Activated T-helper 2 cell treated with anti-CD3 and anti-CD28 coated beads, Interferon-gamma antibody, Interleukin-2, Interleukin-4, amounts not matched to agents 10 μg/mL and 5 μg/mL and 100 μg/mL, durations not matched to agents 14 hours and 24 hours and 36 hours (primary cell): ENCODE data around the gene IFNK. TPM values are rescaled to one million over a fixed set of nuclear protein-coding genes. Genes with fewer than 3 reads are reported as not detected.
"Not testable (repeated sequence)": the region's sequence is repeated elsewhere in the genome, so short reads cannot be mapped to it uniquely, and the experiment has no call there.

Source experiments
- DNase-seq: peaks from one replicate; pipeline ENCODE4 v3.0.0; 2021; ENCODE audit warnings: low spot score
- H3K27ac Mint-ChIP-seq: one replicate; pipeline ENCODE4 v1.8.0; 2021; ENCODE audit warnings: mixed read lengths
- H3K27me3 Mint-ChIP-seq: one replicate; pipeline ENCODE4 v1.8.0; 2021; ENCODE audit warnings: low read depth, mixed read lengths
- H3K36me3 Mint-ChIP-seq: one replicate; pipeline ENCODE4 v1.8.0; 2021; ENCODE audit warnings: low read depth, mixed read lengths
- H3K4me1 Mint-ChIP-seq: one replicate; pipeline ENCODE4 v1.8.0; 2021; ENCODE audit warnings: low read depth, mixed read lengths
- H3K4me3 Mint-ChIP-seq: one replicate; pipeline ENCODE4 v1.8.0; 2021; ENCODE audit warnings: low read depth, mild to moderate bottlenecking, moderate library complexity, mixed read lengths
- H3K9me3 Mint-ChIP-seq: one replicate; pipeline ENCODE4 v1.8.0; 2021; ENCODE audit warnings: mixed read lengths
- intact Hi-C: fragments of 100-400 bp; cut with micrococcal nuclease; formaldehyde crosslinking; loops from one replicate; pipeline ENCODE4 v1.15.1; 2023
- total RNA-seq: library from RNA; stranded (reverse); gene quantifications from 2 replicates; pipeline ENCODE4 v1.2.3, GENCODE V29; 2022

The IFNK gene
- total RNA-seq, 1 donor from 2014 or later = not detected

DNA sequence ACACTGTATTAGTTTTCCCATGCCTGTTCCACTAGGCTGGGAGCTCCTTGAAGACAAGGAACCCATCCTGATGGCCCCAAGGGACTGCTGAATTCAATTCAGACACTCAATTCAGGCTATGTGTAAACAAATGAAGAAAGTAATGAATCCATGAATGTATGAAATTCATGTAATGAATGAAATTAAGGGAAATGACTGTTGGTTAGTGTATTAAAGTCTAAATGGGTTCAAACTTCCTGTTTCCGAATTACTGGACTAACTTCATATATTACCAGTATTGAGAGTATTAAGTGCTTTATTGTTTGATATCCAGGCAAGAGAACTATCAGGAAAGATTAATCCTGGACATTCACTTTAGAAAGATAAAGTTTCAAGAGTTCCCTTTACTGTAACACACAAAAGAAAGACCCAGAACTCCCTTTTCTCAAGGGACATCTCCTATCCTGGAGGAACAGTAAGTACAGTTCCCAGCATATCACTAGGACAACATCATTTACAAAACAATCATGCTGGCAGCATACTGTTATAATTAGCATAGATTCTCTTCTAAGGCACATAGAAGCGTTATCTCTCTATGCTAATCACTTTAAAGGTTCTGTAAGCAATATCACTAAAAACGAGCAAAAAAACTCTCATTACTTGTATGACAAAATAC, 28.5 kb upstream of the IFNK start:
- peaks cover 8% of the 10 kb centered on the region for H3K4me1 Mint-ChIP-seq
- H3K27me3 Mint-ChIP-seq = no peaks in the 10 kb centered on the region
- DNase-seq = no peak
- peaks cover 4% of the 10 kb centered on the region for H3K9me3 Mint-ChIP-seq
- H3K4me3 Mint-ChIP-seq = no peak overlapping the region
- intact Hi-C loops = no loop called here
- H3K27ac Mint-ChIP-seq = no peak overlapping the region
- H3K36me3 Mint-ChIP-seq = no peaks in the 10 kb centered on the region

DNA sequence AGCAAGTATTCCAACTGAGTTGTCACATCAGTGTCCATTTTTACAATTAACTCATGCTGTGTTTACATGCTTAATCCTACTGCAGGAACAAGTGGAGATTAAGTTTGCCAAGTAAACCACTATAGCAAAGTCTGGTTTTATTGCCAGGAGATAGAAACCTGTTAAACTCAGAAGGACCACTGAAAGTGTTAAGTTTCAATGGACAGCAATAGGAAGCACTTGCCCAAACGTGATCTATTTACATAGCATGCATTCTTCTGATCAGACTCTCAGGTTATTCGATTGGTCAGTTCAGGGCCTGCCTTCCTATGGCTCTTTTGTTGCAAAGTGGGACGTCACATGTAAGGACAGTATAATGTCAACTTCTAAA, 28.0 kb upstream of the IFNK start:
- no peaks in the 10 kb centered on the region for H3K27me3 Mint-ChIP-seq
- H3K27ac Mint-ChIP-seq = no peak overlapping the region
- intact Hi-C loops = no loop called here
- H3K4me1 Mint-ChIP-seq = peaks cover 8% of the 10 kb centered on the region
- H3K36me3 Mint-ChIP-seq = no peaks in the 10 kb centered on the region
- DNase-seq = no peak
- peaks cover 4% of the 10 kb centered on the region for H3K9me3 Mint-ChIP-seq
- H3K4me3 Mint-ChIP-seq = no peak overlapping the region

DNA sequence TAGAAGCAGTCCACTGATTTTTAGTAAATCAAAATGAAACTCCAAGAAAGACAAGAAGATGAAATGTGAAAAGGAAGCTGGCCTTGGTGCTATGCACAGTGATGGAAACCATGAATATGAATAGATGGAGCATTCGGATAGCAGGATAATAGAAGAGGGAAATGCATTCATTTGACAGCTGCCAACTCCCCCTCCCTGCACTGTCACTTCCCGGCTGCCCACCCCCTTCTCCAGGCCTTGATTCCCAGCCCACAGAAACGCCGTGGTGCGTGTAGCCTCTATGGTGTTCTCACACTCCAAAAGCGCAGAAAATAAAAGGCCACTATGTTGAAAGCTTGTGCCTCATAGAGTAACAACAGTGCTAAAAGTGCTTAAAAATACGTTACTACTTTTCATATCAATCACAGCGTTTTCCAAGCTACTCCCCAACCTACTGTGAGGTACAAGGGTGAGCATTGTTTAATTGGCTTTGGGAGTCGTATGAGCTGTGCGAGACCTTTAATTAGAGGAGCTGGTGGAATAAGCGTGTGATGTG, 26.1 kb upstream of the IFNK start:
- intact Hi-C loops = loop anchor here (2.0 kb wide), 1 partner anchor 75 kb away; the partner anchor contains the start of gene C9orf72

DNA sequence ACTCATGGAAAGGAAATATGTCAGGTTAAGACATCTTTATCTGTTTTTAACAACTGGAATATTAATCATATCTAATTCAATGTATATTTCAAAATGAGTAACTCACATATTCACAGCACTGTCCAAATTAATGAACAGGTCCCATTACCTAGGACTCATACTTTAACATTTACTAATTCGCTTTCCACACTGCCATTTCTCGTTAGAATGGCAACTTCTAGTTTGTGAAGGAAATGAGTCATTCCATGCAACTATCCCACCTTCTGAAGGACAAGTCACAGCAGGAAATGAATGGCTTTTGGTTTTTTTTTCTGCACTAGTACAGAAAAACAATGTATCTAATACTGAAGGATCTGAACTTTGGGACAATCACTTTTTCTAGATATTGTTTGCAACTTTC, 24.6 kb upstream of the IFNK start:
- no peak for DNase-seq
- Mint-ChIP-seq H3K4me3 (no peak overlapping the region), H3K27ac (peak overlapping the region; percentile 5), H3K27me3 (no peaks in the 10 kb centered on the region), H3K4me1 (peaks cover 15% of the 10 kb centered on the region), H3K9me3 (no peaks in the 10 kb centered on the region), H3K36me3 (no peaks in the 10 kb centered on the region)
- intact Hi-C loops = loop anchor here (1.0 to 2.0 kb wide), 3 partner anchors 29 to 134 kb away; partner anchors contain the start of gene C9orf72

More for the DNA sequence above, 26.1 kb upstream of the IFNK start:
- Mint-ChIP-seq H3K4me3 (no peak overlapping the region), H3K9me3 (peaks cover 4% of the 10 kb centered on the region), H3K27me3 (no peaks in the 10 kb centered on the region), H3K4me1 (peaks cover 11% of the 10 kb centered on the region), H3K36me3 (no peaks in the 10 kb centered on the region), H3K27ac (no peak overlapping the region)
- no peak for DNase-seq

DNA sequence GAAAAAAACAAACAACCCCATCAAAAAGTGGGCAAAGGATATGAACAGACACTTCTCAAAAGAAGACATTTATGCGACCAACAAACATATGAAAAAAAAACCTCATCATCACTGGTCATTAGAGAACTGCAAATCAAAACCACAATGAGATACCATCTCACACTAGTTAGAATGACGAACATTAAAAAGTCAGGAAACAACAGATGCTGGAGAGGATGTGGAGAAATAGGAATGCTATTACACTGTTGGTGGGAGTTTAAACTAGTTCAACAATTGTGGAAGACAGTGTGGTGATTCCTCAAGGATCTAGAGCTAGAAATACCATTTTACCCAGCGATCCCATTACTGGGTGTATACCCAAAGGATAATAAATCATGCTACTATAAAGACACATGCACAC, 23.2 kb upstream of the IFNK start:
- intact Hi-C loops, H3K4me3 Mint-ChIP-seq, DNase-seq, H3K27ac Mint-ChIP-seq, H3K9me3 Mint-ChIP-seq, H3K27me3 Mint-ChIP-seq, H3K36me3 Mint-ChIP-seq: not testable (repeated sequence)
- peaks cover 17% of the 10 kb centered on the region for H3K4me1 Mint-ChIP-seq

DNA sequence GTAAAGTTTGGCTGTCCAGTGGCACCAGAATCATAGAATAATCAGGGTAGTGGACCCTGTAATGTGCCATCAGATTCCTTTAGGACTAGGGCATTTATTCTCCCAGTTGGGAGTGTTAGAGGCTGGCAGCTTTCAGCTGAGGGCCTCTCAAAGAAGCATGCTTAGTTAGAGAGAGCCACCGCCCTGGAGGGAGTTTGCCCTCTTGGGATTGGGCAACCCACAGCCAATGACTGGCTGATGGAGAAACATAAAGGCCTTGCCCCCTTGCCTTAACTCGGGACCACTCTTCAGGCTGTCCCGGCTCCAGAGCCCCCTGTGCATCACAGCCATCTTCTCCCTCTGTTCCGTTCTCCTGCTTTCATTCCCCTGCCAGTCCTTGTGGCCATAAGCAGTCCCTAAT, 20.5 kb upstream of the IFNK start:
- peaks cover 17% of the 10 kb centered on the region for H3K4me1 Mint-ChIP-seq
- no peaks in the 10 kb centered on the region for H3K9me3 Mint-ChIP-seq
- H3K4me3 Mint-ChIP-seq = no peak overlapping the region
- intact Hi-C loops = loop anchor here (2.0 kb wide), 1 partner anchor 21 kb away; the partner anchor contains the start of gene IFNK
- H3K36me3 Mint-ChIP-seq = no peaks in the 10 kb centered on the region
- no peak overlapping the region for H3K27ac Mint-ChIP-seq
- no peaks in the 10 kb centered on the region for H3K27me3 Mint-ChIP-seq
- DNase-seq = no peak

DNA sequence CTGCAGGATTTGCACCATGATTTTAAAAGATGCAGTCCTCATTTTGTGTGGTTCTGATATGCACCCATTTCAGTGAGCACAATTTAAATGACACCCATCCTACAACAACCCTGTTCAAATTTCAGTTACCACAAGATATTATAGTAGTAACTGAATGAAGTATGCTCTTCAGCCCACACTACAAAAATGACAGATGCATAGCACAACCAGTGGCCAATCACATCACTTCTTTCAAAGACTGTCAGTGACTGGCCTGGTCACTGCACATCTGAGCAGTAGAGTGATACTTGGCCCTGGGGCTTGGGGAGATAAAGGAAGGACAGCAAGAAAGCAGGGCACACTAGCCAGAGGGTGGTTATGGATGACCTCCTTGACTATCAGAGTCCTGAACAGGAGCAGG, 19.8 kb upstream of the IFNK start:
- Mint-ChIP-seq H3K36me3 (no peaks in the 10 kb centered on the region), H3K4me3 (no peak overlapping the region), H3K4me1 (peaks cover 15% of the 10 kb centered on the region), H3K9me3 (no peaks in the 10 kb centered on the region), H3K27ac (no peak overlapping the region), H3K27me3 (no peaks in the 10 kb centered on the region)
- intact Hi-C loops = loop anchor here (2.0 kb wide), 1 partner anchor 21 kb away; the partner anchor contains the start of gene IFNK
- no peak for DNase-seq

DNA sequence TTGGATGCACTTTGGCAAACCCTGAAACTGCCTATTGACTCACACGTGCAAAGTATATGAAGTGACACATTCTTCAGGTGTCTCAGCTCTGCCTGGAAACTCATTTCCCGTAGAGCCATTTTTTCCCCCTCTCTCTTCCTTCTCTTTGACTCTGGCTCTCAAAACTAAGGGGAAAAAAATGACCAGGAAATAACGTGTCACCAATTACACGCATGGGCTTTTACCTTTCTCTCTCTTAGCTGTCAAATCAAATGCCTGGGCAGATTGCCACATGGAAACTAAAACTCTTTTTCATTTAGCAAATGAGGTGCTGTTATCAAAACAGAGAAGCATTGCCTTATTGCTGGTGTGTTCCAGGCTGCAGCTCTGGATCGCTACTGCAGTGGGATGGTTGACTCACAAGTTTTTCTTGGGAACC, 18.3 kb upstream of the IFNK start:
- intact Hi-C loops = loop anchor here (2.0 kb wide), 1 partner anchor 19 kb away; the partner anchor contains the start of gene IFNK
- peaks cover 9% of the 10 kb centered on the region for H3K4me1 Mint-ChIP-seq
- no peaks in the 10 kb centered on the region for H3K9me3 Mint-ChIP-seq
- DNase-seq = no peak
- H3K4me3 Mint-ChIP-seq = no peak overlapping the region
- peaks cover 1% of the 10 kb centered on the region for H3K27me3 Mint-ChIP-seq
- H3K27ac Mint-ChIP-seq = no peak overlapping the region
- H3K36me3 Mint-ChIP-seq = no peaks in the 10 kb centered on the region

DNA sequence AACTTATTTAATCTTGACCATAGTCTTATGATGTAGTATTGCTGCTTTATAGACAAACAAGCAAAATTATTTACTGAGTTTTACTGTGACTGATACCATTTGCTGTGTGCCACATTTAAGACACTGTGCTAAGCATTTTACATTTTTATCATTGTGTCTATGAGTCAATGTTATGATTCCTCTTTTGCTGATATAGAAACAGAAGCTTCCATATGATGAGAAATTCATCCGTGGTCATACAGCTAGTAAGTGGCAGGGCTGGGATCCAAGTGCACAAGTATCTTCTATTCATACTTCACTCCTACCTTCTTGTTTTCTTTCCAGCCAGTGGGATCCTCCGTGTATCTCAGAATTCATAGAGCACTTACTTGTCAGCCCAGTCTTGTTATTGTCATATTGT, 17.1 kb upstream of the IFNK start:
- no peaks in the 10 kb centered on the region for H3K9me3 Mint-ChIP-seq
- intact Hi-C loops = no loop called here
- no peak overlapping the region for H3K27ac Mint-ChIP-seq
- H3K4me3 Mint-ChIP-seq = no peak overlapping the region
- H3K4me1 Mint-ChIP-seq = peaks cover 6% of the 10 kb centered on the region
- H3K36me3 Mint-ChIP-seq = no peaks in the 10 kb centered on the region
- peaks cover 1% of the 10 kb centered on the region for H3K27me3 Mint-ChIP-seq
- no peak for DNase-seq

DNA sequence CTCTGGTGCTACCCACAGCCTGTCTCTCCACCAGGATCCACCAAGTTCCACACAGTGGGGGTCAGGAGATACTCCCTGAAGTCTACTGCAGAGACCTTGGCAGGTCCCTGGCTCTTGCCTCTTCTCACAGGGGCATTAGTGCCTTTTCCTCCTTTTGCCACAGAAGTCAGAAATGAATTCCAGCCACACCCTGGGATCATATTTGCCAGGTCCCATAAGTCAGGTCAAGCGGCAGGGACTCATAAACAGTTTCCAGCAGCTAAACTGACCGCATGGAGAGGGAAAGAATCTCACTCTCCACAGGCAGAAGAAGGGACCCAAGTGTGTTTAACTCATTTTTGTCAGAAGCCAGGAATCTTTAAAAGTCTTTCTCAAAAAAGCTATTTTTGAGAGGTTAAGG, 13.3 kb upstream of the IFNK start:
- H3K36me3 Mint-ChIP-seq = no peaks in the 10 kb centered on the region
- H3K9me3 Mint-ChIP-seq = no peaks in the 10 kb centered on the region
- H3K27me3 Mint-ChIP-seq = peaks cover 1% of the 10 kb centered on the region
- H3K4me1 Mint-ChIP-seq = peaks cover under 1% of the 10 kb centered on the region
- intact Hi-C loops = loop anchor here (5.0 kb wide), 1 partner anchor 48 kb away; no protein-coding TSS in a partner anchor
- no peak for DNase-seq
- H3K4me3 Mint-ChIP-seq = no peak overlapping the region
- H3K27ac Mint-ChIP-seq = no peak overlapping the region

DNA sequence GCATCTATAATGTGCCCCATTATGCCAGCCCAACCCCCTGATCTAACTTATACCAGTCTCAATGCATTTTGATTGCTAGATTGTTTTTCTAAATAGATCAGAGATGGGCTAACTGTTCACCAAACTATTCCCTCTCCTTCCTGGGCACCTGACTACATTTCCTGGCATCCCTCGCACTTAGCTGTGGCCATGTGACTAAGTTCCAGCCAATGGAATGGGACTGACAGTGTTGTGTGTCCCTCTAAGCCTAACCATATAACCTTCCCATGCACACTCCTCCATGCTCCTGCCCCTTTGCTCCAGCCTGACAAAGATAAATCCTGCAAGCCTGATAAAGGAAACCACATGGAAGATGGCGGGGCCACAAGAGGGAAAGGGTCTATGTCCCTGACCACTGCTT, 12.3 kb upstream of the IFNK start:
- intact Hi-C loops = loop anchor here (5.0 kb wide), 1 partner anchor 49 kb away; no protein-coding TSS in a partner anchor
- H3K36me3 Mint-ChIP-seq = no peaks in the 10 kb centered on the region
- DNase-seq = no peak
- H3K9me3 Mint-ChIP-seq = no peaks in the 10 kb centered on the region
- H3K27ac Mint-ChIP-seq = no peak overlapping the region
- peaks cover 1% of the 10 kb centered on the region for H3K27me3 Mint-ChIP-seq
- no peaks in the 10 kb centered on the region for H3K4me1 Mint-ChIP-seq
- no peak overlapping the region for H3K4me3 Mint-ChIP-seq

DNA sequence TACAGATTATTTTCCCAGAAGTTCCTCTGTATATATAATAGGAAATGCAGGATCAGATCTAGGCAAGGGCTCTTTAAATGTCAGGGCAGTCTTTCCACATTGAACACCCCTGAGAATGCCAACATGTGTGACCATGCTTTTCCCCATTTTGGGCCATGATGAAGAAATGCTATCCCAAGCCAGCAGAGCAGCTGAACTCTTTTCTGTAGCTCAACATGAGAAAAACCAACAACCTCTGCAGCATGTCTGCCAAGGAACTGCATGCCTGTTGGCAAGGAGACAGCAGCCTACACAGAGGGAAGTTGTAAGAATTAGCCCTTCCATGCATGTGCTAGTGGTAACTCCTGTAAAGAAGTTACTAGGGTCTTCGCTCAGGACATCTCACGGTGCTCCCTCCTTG, 9.5 kb upstream of the IFNK start:
- H3K36me3 Mint-ChIP-seq = no peaks in the 10 kb centered on the region
- H3K27ac Mint-ChIP-seq = no peak overlapping the region
- no peak overlapping the region for H3K4me3 Mint-ChIP-seq
- intact Hi-C loops = loop anchor here (5.0 kb wide), 1 partner anchor 52 kb away; no protein-coding TSS in a partner anchor
- H3K4me1 Mint-ChIP-seq = no peaks in the 10 kb centered on the region
- no peaks in the 10 kb centered on the region for H3K9me3 Mint-ChIP-seq
- H3K27me3 Mint-ChIP-seq = peaks cover 1% of the 10 kb centered on the region
- DNase-seq = no peak

DNA sequence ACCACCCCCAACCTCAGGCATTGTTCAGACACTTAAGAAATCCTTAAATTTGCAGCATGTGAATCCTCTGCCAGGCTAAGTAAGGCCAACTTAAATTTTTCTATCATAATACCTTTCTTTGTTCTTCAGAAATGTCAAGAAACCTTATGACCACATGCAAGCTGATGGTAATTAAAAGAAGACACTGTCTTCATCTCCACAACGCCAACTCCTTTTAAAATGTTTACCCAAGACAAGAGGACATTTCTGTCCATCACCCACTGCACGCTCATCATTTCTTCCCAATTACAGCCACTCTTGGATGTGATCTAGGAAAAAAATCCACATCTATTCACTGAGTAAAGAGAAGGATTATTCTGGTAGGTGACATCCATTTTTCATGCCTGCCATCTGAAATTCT, 6.1 kb upstream of the IFNK start:
- Mint-ChIP-seq H3K36me3 (no peaks in the 10 kb centered on the region), H3K27me3 (no peaks in the 10 kb centered on the region), H3K9me3 (no peaks in the 10 kb centered on the region), H3K27ac (no peak overlapping the region), H3K4me1 (no peaks in the 10 kb centered on the region), H3K4me3 (no peak overlapping the region)
- no peak for DNase-seq
- intact Hi-C loops = no loop called here
